Hepatocyte (in vitro differentiated cells): ENCODE results near the gene SNTB2.

Experiments used
- CTCF ChIP-seq: fragments of 200-600 bp; sonication (generic); IDR thresholded peaks from 2 replicates; pipeline ENCODE4 v1.5.1; 2016; ENCODE audit warnings: antibody characterized with exemption, mild to moderate bottlenecking; ENCODE audit not compliant: poor library complexity
- EZH2 ChIP-seq: fragments of 200-600 bp; sonication (generic); IDR thresholded peaks from 2 replicates; pipeline ENCODE4 v1.6.1; 2016; ENCODE audit warnings: antibody characterized with exemption, mild to moderate bottlenecking, borderline replicate concordance

- no peak for TF ChIP-seq CTCF
- TF ChIP-seq EZH2: no peak
Measured at GRCh38 chr16:69316595-69317034, 129.7 kb downstream of the SNTB2 start.
